Stimulated activated effector memory CD8-positive, alpha-beta T cell treated with anti-CD3 and anti-CD28 coated beads, Interleukin-12 subunit alpha, Interleukin-12 subunit beta, amount 100 ng/mL, for 72 hours (primary cell): ENCODE data around the gene PDCD5.
"Not testable (repeated sequence)": the region's sequence is repeated elsewhere in the genome, so short reads cannot be mapped to it uniquely, and the experiment has no call there.

Source experiments
- ATAC-seq: fragments of 150-1000 bp; cut with Tn5 transposase; 2 replicates; pipeline ENCODE4 v1.10.0; 2021
- DNase-seq, 2 donors: peaks; one replicate each; pipeline ENCODE4 v3.0.0; 2021 to 2022; ENCODE audit warnings: low spot score in 2 of 2
- H3K27ac Mint-ChIP-seq: one replicate; pipeline ENCODE4 v1.8.0; 2022; ENCODE audit warnings: mild to moderate bottlenecking, mixed read lengths
- H3K36me3 Mint-ChIP-seq: one replicate; pipeline ENCODE4 v1.8.0; 2022; ENCODE audit warnings: mild to moderate bottlenecking, mixed read lengths
- H3K4me1 Mint-ChIP-seq: one replicate; pipeline ENCODE4 v1.8.0; 2022; ENCODE audit warnings: mixed read lengths
- H3K4me3 Mint-ChIP-seq: one replicate; pipeline ENCODE4 v1.8.0; 2022; ENCODE audit warnings: mild to moderate bottlenecking, mixed read lengths
- H3K9me3 Mint-ChIP-seq: one replicate; pipeline ENCODE4 v1.8.0; 2022; ENCODE audit warnings: mixed read lengths

PDCD5 gene

GRCh38 chr19:32567486-32567885, 13.5 kb upstream of the PDCD5 start:
- ATAC-seq = no peak
- peaks cover 9% of the 10 kb centered on the region for H3K4me1 Mint-ChIP-seq
- H3K9me3 Mint-ChIP-seq = no peaks in the 10 kb centered on the region
- no peak for DNase-seq
- no peaks in the 10 kb centered on the region for H3K36me3 Mint-ChIP-seq
- no peak overlapping the region for H3K27ac Mint-ChIP-seq
- no peak overlapping the region for H3K4me3 Mint-ChIP-seq

- ATAC-seq (peak; percentile 71), DNase-seq (no peak)
- Mint-ChIP-seq H3K9me3 (no peaks in the 10 kb centered on the region), H3K36me3 (no peaks in the 10 kb centered on the region), H3K4me3 (no peak overlapping the region), H3K4me1 (peaks cover 16% of the 10 kb centered on the region), H3K27ac (no peak overlapping the region)
Observed at GRCh38 chr19:32570081-32570785, 10.8 kb upstream of the PDCD5 start.

GRCh38 chr19:32571471-32572075, 9.4 kb upstream of the PDCD5 start:
- not testable (repeated sequence) for ATAC-seq, H3K36me3 Mint-ChIP-seq, H3K27ac Mint-ChIP-seq, H3K4me3 Mint-ChIP-seq, DNase-seq, H3K9me3 Mint-ChIP-seq
- H3K4me1 Mint-ChIP-seq = peaks cover 16% of the 10 kb centered on the region

- not testable (repeated sequence) for H3K9me3 Mint-ChIP-seq, DNase-seq, H3K36me3 Mint-ChIP-seq
- peak overlapping the region; percentile 69 for H3K27ac Mint-ChIP-seq
- peaks cover 16% of the 10 kb centered on the region for H3K4me1 Mint-ChIP-seq
- peak overlapping the region; percentile 70 for H3K4me3 Mint-ChIP-seq
- ATAC-seq = peak; percentile 54
Observed at GRCh38 chr19:32572700-32573491, 8.1 kb upstream of the PDCD5 start.

- peaks cover 16% of the 10 kb centered on the region for H3K4me1 Mint-ChIP-seq
- no peak overlapping the region for H3K4me3 Mint-ChIP-seq
- H3K27ac Mint-ChIP-seq = no peak overlapping the region
- no peaks in the 10 kb centered on the region for H3K9me3 Mint-ChIP-seq
- no peak for DNase-seq
- H3K36me3 Mint-ChIP-seq = no peaks in the 10 kb centered on the region
- ATAC-seq = no peak
Observed at GRCh38 chr19:32573492-32573794, 7.5 kb upstream of the PDCD5 start.

GRCh38 chr19:32576790-32577189, 4.2 kb upstream of the PDCD5 start:
- Mint-ChIP-seq H3K4me3 (no peak overlapping the region), H3K36me3 (no peaks in the 10 kb centered on the region), H3K4me1 (peaks cover 13% of the 10 kb centered on the region), H3K9me3 (no peaks in the 10 kb centered on the region), H3K27ac (no peak overlapping the region)
- DNase-seq (no peak), ATAC-seq (no peak)

GRCh38 chr19:32580353-32580900, 563 bp upstream of the PDCD5 start:
- Mint-ChIP-seq H3K4me3 (peak overlapping the region; percentile 86), H3K36me3 (peaks cover 27% of the 10 kb centered on the region), H3K9me3 (no peaks in the 10 kb centered on the region), H3K4me1 (peaks cover 25% of the 10 kb centered on the region), H3K27ac (peak overlapping the region; percentile 80)
- ATAC-seq (peak; percentile 31), DNase-seq (no peak)

GRCh38 chr19:32581705-32582179, 752 bp downstream of the PDCD5 start:
- ATAC-seq = no peak
- DNase-seq = no peak
- H3K36me3 Mint-ChIP-seq = peaks cover 40% of the 10 kb centered on the region
- no peaks in the 10 kb centered on the region for H3K9me3 Mint-ChIP-seq
- H3K4me3 Mint-ChIP-seq = peak overlapping the region; percentile 86
- peak overlapping the region; percentile 80 for H3K27ac Mint-ChIP-seq
- peaks cover 36% of the 10 kb centered on the region for H3K4me1 Mint-ChIP-seq

- Mint-ChIP-seq H3K4me1 (peaks cover 29% of the 10 kb centered on the region), H3K36me3 (peaks cover 76% of the 10 kb centered on the region)
- not testable (repeated sequence) for H3K4me3 Mint-ChIP-seq, ATAC-seq, H3K27ac Mint-ChIP-seq, DNase-seq, H3K9me3 Mint-ChIP-seq
Observed at GRCh38 chr19:32587747-32588504, 6.9 kb downstream of the PDCD5 start.

- Mint-ChIP-seq H3K9me3 (no peaks in the 10 kb centered on the region), H3K36me3 (peaks cover 79% of the 10 kb centered on the region), H3K4me1 (peaks cover 5% of the 10 kb centered on the region), H3K27ac (no peak overlapping the region), H3K4me3 (no peak overlapping the region)
- no peak for DNase-seq
- ATAC-seq = no peak
Observed at GRCh38 chr19:32594021-32594420, 13.0 kb downstream of the PDCD5 start.

GRCh38 chr19:32595491-32595890, 14.5 kb downstream of the PDCD5 start:
- Mint-ChIP-seq H3K36me3 (peaks cover 92% of the 10 kb centered on the region), H3K4me1 (peaks cover 12% of the 10 kb centered on the region), H3K4me3 (no peak overlapping the region), H3K9me3 (no peaks in the 10 kb centered on the region), H3K27ac (no peak overlapping the region)
- DNase-seq (no peak), ATAC-seq (no peak)

- ATAC-seq = no peak
- Mint-ChIP-seq H3K4me3 (no peak overlapping the region), H3K36me3 (peaks cover 99% of the 10 kb centered on the region), H3K27ac (no peak overlapping the region), H3K4me1 (peaks cover 7% of the 10 kb centered on the region), H3K9me3 (no peaks in the 10 kb centered on the region)
- DNase-seq = no peak
Observed at GRCh38 chr19:32598022-32598421, 17.0 kb downstream of the PDCD5 start.

GRCh38 chr19:32599258-32599657, 18.3 kb downstream of the PDCD5 start:
- Mint-ChIP-seq H3K4me3 (no peak overlapping the region), H3K4me1 (peaks cover 7% of the 10 kb centered on the region)
- ATAC-seq = peak; percentile 71

GRCh38 chr19:32599736-32600157, 18.8 kb downstream of the PDCD5 start:
- DNase-seq (peak; percentile 29 to 62), ATAC-seq (peak; percentile 57)
- H3K4me1 Mint-ChIP-seq = peaks cover 7% of the 10 kb centered on the region
- H3K9me3 Mint-ChIP-seq = no peaks in the 10 kb centered on the region
- H3K4me3 Mint-ChIP-seq = no peak overlapping the region
- H3K36me3 Mint-ChIP-seq = peaks cover 99% of the 10 kb centered on the region
- peak overlapping the region; percentile 23 for H3K27ac Mint-ChIP-seq

More at GRCh38 chr19:32599258-32599657, 18.3 kb downstream of the PDCD5 start:
- H3K9me3 Mint-ChIP-seq = no peaks in the 10 kb centered on the region
- peaks cover 99% of the 10 kb centered on the region for H3K36me3 Mint-ChIP-seq
- DNase-seq = no peak
- H3K27ac Mint-ChIP-seq = peak overlapping the region; percentile 23

GRCh38 chr19:32603961-32604360, 23.0 kb downstream of the PDCD5 start:
- Mint-ChIP-seq H3K9me3 (no peaks in the 10 kb centered on the region), H3K4me3 (no peak overlapping the region), H3K27ac (no peak overlapping the region), H3K36me3 (peaks cover 99% of the 10 kb centered on the region), H3K4me1 (peaks cover 7% of the 10 kb centered on the region)
- DNase-seq = no peak
- no peak for ATAC-seq
